Activated T-cell treated with anti-CD3 and anti-CD28 coated beads for 1 hour (primary cell): Measurements from ENCODE around the gene CGRRF1.

ENCODE experiments used
- DNase-seq: peaks from one replicate; pipeline ENCODE4 v3.0.0-alpha.2; 2020; ENCODE audit warnings: low read depth

Gene CGRRF1

GRCh38 chr14:54577977-54578376 lies 68.3 kb downstream of the CGRRF1 start:
- DNase-seq = no peak

DNA sequence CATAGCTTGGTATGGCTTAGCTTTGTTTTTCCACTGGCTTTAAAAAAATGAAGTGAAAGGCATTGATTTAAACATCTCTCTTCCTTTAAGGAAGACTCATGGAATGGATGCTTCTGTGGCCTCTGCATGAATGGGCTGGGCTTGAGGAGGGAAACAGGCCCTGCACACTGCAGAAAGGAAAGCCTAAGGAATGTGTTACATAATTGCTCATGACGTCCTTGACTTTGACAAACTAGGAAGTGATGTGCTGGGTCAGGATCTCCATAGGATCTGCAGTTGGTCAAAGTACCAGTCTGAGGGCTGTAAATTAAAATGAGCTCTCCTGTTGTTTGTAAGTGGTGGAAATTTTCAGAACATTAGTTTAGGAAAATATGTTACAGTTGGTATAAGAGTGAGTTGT lies 69.9 kb downstream of the CGRRF1 start:
- no peak for DNase-seq

- DNase-seq = no peak
Measured at GRCh38 chr14:54580933-54581332, 71.2 kb downstream of the CGRRF1 start.

DNA sequence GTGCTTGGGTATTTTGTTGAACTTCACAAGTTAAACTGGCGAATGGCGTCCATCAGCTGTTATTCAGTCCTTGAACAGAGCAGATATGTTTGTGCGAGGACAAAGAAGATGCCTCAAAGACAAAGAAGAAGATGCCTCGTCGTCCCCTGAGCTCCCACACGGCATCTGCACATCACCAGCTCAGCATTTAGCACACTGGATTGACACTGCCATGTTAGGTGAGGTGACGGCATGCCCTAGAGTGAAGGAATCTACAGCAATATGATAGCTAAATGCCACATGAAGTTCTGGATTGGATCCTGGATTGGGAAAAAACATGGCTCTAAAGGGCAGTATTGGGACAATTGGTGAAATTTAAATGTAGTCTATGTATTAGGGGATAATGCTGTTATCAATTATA lies 72.6 kb downstream of the CGRRF1 start:
- DNase-seq = no peak

DNA sequence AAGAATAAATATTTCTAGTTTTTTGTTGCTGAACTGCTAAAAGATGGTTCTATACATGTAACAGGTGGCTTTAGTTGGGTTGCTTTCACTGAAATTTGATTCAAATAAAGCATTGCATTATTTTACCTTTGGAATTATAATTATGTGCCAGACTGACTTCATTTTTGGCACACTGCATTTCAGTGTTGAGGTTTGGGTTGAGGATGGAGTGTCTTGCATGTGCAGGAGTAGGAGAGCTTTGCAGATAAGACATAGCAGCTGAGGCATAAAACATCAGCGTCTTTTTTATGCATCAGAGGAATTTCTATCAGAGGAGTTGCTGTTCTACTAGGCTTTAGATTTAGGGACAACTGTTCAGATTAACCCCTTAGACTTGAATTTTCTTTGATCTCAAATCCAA lies 74.4 kb downstream of the CGRRF1 start:
- DNase-seq = no peak

DNA sequence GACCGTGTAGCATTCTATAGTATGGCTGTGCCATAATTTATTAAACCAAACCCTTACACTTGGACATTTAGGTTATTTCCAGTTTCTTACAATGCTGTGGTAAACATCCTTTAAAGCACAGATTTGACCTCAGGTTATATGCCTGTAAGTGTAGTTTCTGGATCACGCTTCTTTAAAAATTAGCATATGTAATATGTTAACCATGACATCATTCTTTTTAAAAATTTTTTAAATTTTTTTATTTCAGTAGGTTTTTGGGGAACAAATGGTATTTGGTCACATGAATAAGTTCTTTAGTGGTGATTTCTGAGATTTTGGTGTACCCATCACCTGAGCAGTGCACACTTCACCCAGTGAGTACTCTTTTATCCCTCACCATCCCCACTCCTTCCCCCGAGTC lies 75.5 kb downstream of the CGRRF1 start:
- no peak for DNase-seq
